Skeletal muscle satellite cell (primary cell): ENCODE results near the gene STX17.

Source experiments
- H3K27me3 ChIP-seq: 2 replicates; pipeline ENCODE4 v1.7.0; 2013; ENCODE audit warnings: low read length; ENCODE audit not compliant: control insufficient read depth, insufficient read depth
- H3K36me3 ChIP-seq: 2 replicates; pipeline ENCODE4 v1.7.0; 2013; ENCODE audit warnings: mild to moderate bottlenecking, control low read depth, low read length; ENCODE audit not compliant: insufficient read depth
- H3K4me1 ChIP-seq: 2 replicates; pipeline ENCODE4 v1.7.0; 2013; ENCODE audit warnings: low read length; ENCODE audit not compliant: control insufficient read depth, insufficient read depth
- H3K4me2 ChIP-seq: 2 replicates; pipeline ENCODE4 v1.7.0; 2013; ENCODE audit warnings: mild to moderate bottlenecking, low read length
- H3K4me3 ChIP-seq: 2 replicates; pipeline ENCODE4 v1.7.0; 2013; ENCODE audit warnings: low read length
- H3K9ac ChIP-seq: 2 replicates; pipeline ENCODE4 v1.7.0; 2013; ENCODE audit warnings: mild to moderate bottlenecking, low read depth, low read length, moderate library complexity
- H3K9me3 ChIP-seq: replicated peaks from 2 replicates; pipeline ENCODE4 v1.7.0; 2013; ENCODE audit warnings: mild to moderate bottlenecking, control low read depth, low read length

The STX17 gene

GRCh38 chr9:99948482-99948881 lies 42.0 kb downstream of the STX17 start:
- Histone ChIP-seq H3K4me2 (no peak overlapping the region), H3K9ac (no peak overlapping the region), H3K4me3 (no peak overlapping the region), H3K4me1 (no peaks in the 10 kb centered on the region), H3K9me3 (no peaks in the 10 kb centered on the region), H3K36me3 (no peaks in the 10 kb centered on the region), H3K27me3 (no peaks in the 10 kb centered on the region)

DNA sequence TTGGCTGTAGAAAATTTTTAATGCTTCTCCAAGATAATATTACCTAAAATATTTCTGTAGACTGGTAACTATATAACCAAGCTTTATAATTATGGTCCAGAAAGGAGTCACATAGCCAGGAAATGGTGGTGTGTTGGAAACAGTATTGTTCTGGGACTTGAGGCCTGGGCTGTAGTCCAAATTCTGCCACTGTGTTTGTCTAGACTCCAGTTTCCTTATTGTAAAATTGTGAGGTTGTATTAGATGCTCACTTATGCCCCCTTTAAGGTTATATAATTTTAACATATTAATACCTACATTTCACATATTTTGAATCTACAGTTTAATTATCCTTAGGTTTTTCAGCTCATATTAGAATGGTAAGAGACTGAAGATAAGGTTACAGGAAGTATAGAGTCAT lies 42.4 kb downstream of the STX17 start:
- Histone ChIP-seq H3K9ac (no peak overlapping the region), H3K4me1 (no peaks in the 10 kb centered on the region), H3K4me2 (no peak overlapping the region), H3K36me3 (no peaks in the 10 kb centered on the region), H3K9me3 (no peaks in the 10 kb centered on the region), H3K27me3 (no peaks in the 10 kb centered on the region), H3K4me3 (no peak overlapping the region)

GRCh38 chr9:99953861-99954507 lies 47.5 kb downstream of the STX17 start:
- Histone ChIP-seq H3K4me3 (no peak overlapping the region), H3K9me3 (no peaks in the 10 kb centered on the region), H3K4me2 (no peak overlapping the region), H3K27me3 (no peaks in the 10 kb centered on the region), H3K9ac (no peak overlapping the region), H3K36me3 (no peaks in the 10 kb centered on the region), H3K4me1 (no peaks in the 10 kb centered on the region)

DNA sequence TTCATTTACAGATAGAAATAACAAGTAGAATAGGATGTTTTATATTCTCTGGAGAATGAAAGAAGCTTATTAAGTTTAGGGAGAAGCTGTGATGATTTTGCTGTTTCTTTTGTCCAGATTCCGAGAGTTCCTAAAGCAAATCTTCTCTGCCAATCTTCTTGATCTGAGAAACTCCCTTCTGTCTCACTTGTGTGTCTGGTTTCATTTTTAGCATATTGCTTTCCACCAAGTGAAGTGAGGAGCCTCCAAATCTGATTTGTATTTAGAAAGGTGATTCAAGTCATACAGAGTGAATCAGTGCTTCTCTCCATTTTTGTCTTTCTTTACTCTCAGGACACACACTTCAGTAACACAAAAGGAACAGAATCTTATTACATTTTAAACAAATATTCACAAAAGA lies 48.4 kb downstream of the STX17 start:
- no peak overlapping the region for H3K4me3 ChIP-seq

GRCh38 chr9:99955606-99956005 lies 49.2 kb downstream of the STX17 start:
- H3K9ac ChIP-seq, result no peak overlapping the region
- H3K4me3 ChIP-seq, result no peak overlapping the region
- H3K9me3 ChIP-seq, result no peaks in the 10 kb centered on the region
- no peaks in the 10 kb centered on the region for H3K4me1 ChIP-seq
- H3K4me2 ChIP-seq, result no peak overlapping the region
- H3K36me3 ChIP-seq, result no peaks in the 10 kb centered on the region
- H3K27me3 ChIP-seq, result no peaks in the 10 kb centered on the region

More for the DNA sequence above, 48.4 kb downstream of the STX17 start:
- Histone ChIP-seq H3K4me1 (no peaks in the 10 kb centered on the region), H3K4me2 (no peak overlapping the region), H3K36me3 (no peaks in the 10 kb centered on the region), H3K9me3 (no peaks in the 10 kb centered on the region), H3K9ac (no peak overlapping the region), H3K27me3 (no peaks in the 10 kb centered on the region)

- Histone ChIP-seq H3K4me3 (no peak overlapping the region), H3K4me1 (no peaks in the 10 kb centered on the region), H3K9me3 (no peaks in the 10 kb centered on the region), H3K4me2 (no peak overlapping the region), H3K27me3 (no peaks in the 10 kb centered on the region), H3K9ac (no peak overlapping the region), H3K36me3 (peaks cover 2% of the 10 kb centered on the region)
Observed at GRCh38 chr9:99962680-99963261, 56.3 kb downstream of the STX17 start.

- Histone ChIP-seq H3K27me3 (no peaks in the 10 kb centered on the region), H3K4me2 (no peak overlapping the region), H3K4me1 (no peaks in the 10 kb centered on the region), H3K9me3 (no peaks in the 10 kb centered on the region), H3K9ac (no peak overlapping the region), H3K36me3 (peaks cover 2% of the 10 kb centered on the region), H3K4me3 (no peak overlapping the region)
Observed at GRCh38 chr9:99964336-99964735, 57.9 kb downstream of the STX17 start.

DNA sequence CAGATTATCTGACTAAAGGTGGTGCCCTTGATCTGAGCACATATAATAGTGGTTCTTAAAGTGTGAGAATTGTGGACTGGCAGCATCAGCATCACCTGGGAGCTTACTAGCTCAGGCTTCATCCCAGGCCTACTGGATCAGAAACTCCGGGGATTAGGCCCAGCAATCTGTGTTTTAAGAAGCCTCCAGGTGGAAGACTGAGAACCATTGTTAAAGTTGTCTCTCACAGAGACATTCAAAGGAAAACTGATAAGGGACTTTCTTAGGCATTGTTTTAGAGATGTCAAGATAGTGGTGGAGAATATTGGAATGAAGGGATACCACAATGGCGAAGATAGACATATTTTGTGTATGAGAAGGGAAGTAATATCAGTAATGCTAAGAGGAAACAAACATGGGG lies 59.5 kb downstream of the STX17 start:
- no peak overlapping the region for H3K4me2 ChIP-seq
- no peaks in the 10 kb centered on the region for H3K9me3 ChIP-seq
- H3K4me1 ChIP-seq, result no peaks in the 10 kb centered on the region
- H3K9ac ChIP-seq, result no peak overlapping the region
- no peaks in the 10 kb centered on the region for H3K27me3 ChIP-seq
- H3K4me3 ChIP-seq, result no peak overlapping the region
- H3K36me3 ChIP-seq, result peaks cover 2% of the 10 kb centered on the region

DNA sequence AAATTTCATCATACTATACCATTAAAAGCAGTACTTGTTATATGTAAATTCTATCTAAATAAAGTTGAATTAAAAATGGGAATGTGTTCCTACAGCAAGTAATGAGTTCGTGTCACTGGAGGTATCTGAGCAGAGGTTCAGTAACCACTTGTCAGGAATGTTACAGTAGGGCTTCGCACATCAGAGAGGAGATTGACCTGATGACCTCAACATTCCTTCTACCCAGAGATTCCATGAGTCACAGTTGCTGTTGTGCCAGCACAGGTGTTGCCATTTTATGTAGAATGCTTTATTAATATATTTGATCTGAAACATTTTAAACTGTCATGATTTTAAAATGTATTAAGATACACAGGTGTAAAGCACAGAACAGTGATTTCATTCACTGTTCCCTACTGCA lies 60.3 kb downstream of the STX17 start:
- H3K9me3 ChIP-seq, result no peaks in the 10 kb centered on the region
- no peaks in the 10 kb centered on the region for H3K4me1 ChIP-seq
- H3K36me3 ChIP-seq, result peaks cover 2% of the 10 kb centered on the region
- H3K4me3 ChIP-seq, result no peak overlapping the region
- no peaks in the 10 kb centered on the region for H3K27me3 ChIP-seq
- H3K4me2 ChIP-seq, result no peak overlapping the region
- H3K9ac ChIP-seq, result no peak overlapping the region

DNA sequence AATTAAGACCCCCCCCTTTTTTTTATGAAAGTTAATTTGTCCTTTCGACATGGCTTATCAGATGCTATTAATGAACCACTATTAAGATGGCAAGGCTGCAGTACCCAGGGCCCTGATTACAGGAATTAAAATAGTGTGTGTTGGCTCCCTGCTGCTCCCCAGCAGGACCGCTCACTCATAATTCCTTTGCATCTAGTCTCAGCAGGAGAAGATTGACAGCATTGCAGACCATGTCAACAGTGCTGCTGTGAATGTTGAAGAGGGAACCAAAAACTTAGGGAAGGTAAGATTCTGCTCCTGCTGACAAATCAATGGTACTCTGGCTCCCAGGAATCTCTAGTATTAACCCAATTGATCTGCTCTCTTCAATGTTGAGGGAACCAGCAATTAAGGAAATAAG lies 61.0 kb downstream of the STX17 start:
- Histone ChIP-seq H3K9ac (no peak overlapping the region), H3K36me3 (peaks cover 2% of the 10 kb centered on the region)

DNA sequence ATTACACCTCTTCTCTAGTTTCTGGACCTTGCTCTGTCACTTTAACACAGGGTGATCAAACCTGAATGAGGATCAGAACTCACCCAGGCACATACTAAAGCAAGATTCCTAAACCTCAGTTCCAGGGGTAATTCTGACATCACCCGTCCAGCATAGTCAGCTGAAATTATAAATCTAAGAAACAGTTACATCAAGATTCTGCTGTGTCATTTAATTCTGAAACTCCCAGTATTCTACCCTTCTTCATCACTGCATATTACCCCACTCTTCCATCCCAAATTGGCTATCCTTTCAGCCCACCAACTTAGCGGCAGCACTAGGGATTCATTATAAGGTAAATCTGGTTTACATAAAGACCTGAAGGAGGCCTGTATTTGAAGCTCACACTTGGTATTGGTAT lies 64.0 kb downstream of the STX17 start:
- no peaks in the 10 kb centered on the region for H3K9me3 ChIP-seq
- no peak overlapping the region for H3K4me2 ChIP-seq
- H3K4me1 ChIP-seq, result no peaks in the 10 kb centered on the region
- H3K27me3 ChIP-seq, result no peaks in the 10 kb centered on the region
- H3K36me3 ChIP-seq, result peaks cover 2% of the 10 kb centered on the region
- no peak overlapping the region for H3K4me3 ChIP-seq
- no peak overlapping the region for H3K9ac ChIP-seq

More for the DNA sequence above, 61.0 kb downstream of the STX17 start:
- no peak overlapping the region for H3K4me2 ChIP-seq
- H3K9me3 ChIP-seq, result no peaks in the 10 kb centered on the region
- no peaks in the 10 kb centered on the region for H3K4me1 ChIP-seq
- H3K4me3 ChIP-seq, result no peak overlapping the region
- no peaks in the 10 kb centered on the region for H3K27me3 ChIP-seq

DNA sequence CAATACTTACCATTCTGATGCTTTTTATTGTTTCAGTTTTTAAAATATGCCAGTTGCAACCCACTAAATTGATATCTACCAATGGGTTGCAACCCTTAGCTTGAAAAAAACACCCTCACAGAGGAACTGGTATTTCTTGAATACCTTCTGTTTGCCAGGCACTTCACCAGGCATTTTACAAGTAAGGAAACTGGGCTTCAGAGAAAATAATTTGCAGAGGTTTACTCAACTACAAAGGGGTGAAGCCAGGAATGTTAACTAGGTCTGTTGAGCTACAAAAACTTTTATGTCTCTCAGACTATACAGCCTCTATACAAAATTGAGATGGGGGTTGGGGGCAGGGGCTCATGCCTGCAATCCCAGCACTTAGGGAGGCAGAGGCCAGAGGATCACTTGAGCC lies 65.0 kb downstream of the STX17 start:
- Histone ChIP-seq H3K27me3 (no peaks in the 10 kb centered on the region), H3K4me1 (no peaks in the 10 kb centered on the region), H3K9me3 (no peaks in the 10 kb centered on the region), H3K9ac (no peak overlapping the region), H3K36me3 (peaks cover 2% of the 10 kb centered on the region), H3K4me2 (no peak overlapping the region), H3K4me3 (no peak overlapping the region)
